HEK293T (cell line): Measurements from ENCODE around the gene SOX21.

ENCODE experiments used
- CTCF ChIA-PET: fragments of 350-600 bp; formaldehyde crosslinking; extraction: SDS; loops from one replicate; lab custom pipeline; 2021; ENCODE audit warnings: antibody characterized with exemption, inconsistent platforms; lab: Yijun Ruan, JAX
- POLR2A ChIA-PET: fragments of 350-600 bp; formaldehyde crosslinking; extraction: SDS; loops from one replicate; lab custom pipeline; 2020; ENCODE audit warnings: antibody characterized with exemption, inconsistent platforms; lab: Yijun Ruan, JAX
- DNase-seq: peaks from one replicate; pipeline ENCODE4 v3.0.0; 2012; ENCODE audit warnings: mixed read lengths; ENCODE audit errors: extremely low spot score
- ARNT ChIP-seq: fragments of 450-650 bp; IDR thresholded peaks from 2 replicates; pipeline ENCODE4 v1.6.1; 2017; ENCODE audit warnings: mild to moderate bottlenecking
- BHLHE40 ChIP-seq: fragments of 450-650 bp; IDR thresholded peaks from 2 replicates; pipeline ENCODE4 v1.6.1; 2016; ENCODE audit warnings: mild to moderate bottlenecking, moderate library complexity, borderline replicate concordance
- CTBP1 ChIP-seq: fragments of 450-650 bp; IDR thresholded peaks from 2 replicates; pipeline ENCODE4 v1.6.1; 2016; ENCODE audit warnings: borderline replicate concordance
- ELF4 ChIP-seq: fragments of 450-650 bp; IDR thresholded peaks from 2 replicates; pipeline ENCODE4 v1.6.1; 2017; ENCODE audit warnings: antibody characterized with exemption
- FOXA1 ChIP-seq: fragments of 450-650 bp; IDR thresholded peaks from 2 replicates; pipeline ENCODE4 v1.6.1; 2016; ENCODE audit warnings: mild to moderate bottlenecking
- FOXK2 ChIP-seq: fragments of 450-650 bp; IDR thresholded peaks from 2 replicates; pipeline ENCODE4 v1.6.1; 2016; ENCODE audit warnings: mild to moderate bottlenecking
- FOXM1 ChIP-seq: fragments of 450-650 bp; IDR thresholded peaks from 2 replicates; pipeline ENCODE4 v1.6.1; 2017; ENCODE audit warnings: mild to moderate bottlenecking, borderline replicate concordance
- HDGF ChIP-seq: fragments of 450-650 bp; IDR thresholded peaks from 2 replicates; pipeline ENCODE4 v1.6.1; 2017; ENCODE audit warnings: antibody characterized with exemption, borderline replicate concordance
- L3MBTL2 ChIP-seq: fragments of 450-650 bp; conservative IDR thresholded peaks from 2 replicates; pipeline ENCODE4 v1.6.1; 2016; ENCODE audit warnings: mild to moderate bottlenecking
- LEF1 ChIP-seq: fragments of 450-650 bp; IDR thresholded peaks from 2 replicates; pipeline ENCODE4 v1.6.1; 2017; ENCODE audit warnings: mild to moderate bottlenecking, borderline replicate concordance
- NFRKB ChIP-seq: fragments of 450-650 bp; IDR thresholded peaks from 2 replicates; pipeline ENCODE4 v1.6.1; 2016; ENCODE audit warnings: mild to moderate bottlenecking, moderate library complexity
- PKNOX1 ChIP-seq: fragments of 450-650 bp; IDR thresholded peaks from 2 replicates; pipeline ENCODE4 v1.6.1; 2016
- SP1 ChIP-seq: fragments of 450-650 bp; IDR thresholded peaks from 2 replicates; pipeline ENCODE4 v1.6.1; 2017
- SUZ12 ChIP-seq: fragments of 450-650 bp; IDR thresholded peaks from 2 replicates; pipeline ENCODE4 v1.6.1; 2016; ENCODE audit warnings: mild to moderate bottlenecking
- TARDBP ChIP-seq: fragments of 450-650 bp; IDR thresholded peaks from 2 replicates; pipeline ENCODE4 v1.6.1; 2016
- ZNF384 ChIP-seq: fragments of 450-650 bp; IDR thresholded peaks from 2 replicates; pipeline ENCODE4 v1.6.1; 2016

SOX21 gene

GRCh38 chr13:94674609-94675348 lies 37.6 kb downstream of the SOX21 start:
- TF ChIP-seq LEF1 (no peak), ZNF384 (no peak), BHLHE40 (no peak), FOXA1 (no peak), NFRKB (no peak), SP1 (no peak), FOXM1 (no peak), HDGF (no peak), TARDBP (no peak), FOXK2 (no peak), PKNOX1 (no peak), SUZ12 (no peak), L3MBTL2 (no peak), ARNT (no peak)
- DNase-seq: peak; percentile 92
- ChIA-PET POLR2A (no interaction called here), CTCF (interaction anchor here (0.6 to 4.0 kb wide), 16 partner anchors 9 to 280 kb away, joined by 3 to 31 read pairs (median 4); no protein-coding TSS in a partner anchor)

GRCh38 chr13:94673851-94674250 lies 38.5 kb downstream of the SOX21 start:
- ChIA-PET CTCF (interaction anchor here (0.6 to 4.0 kb wide), 5 partner anchors 13 to 24 kb away, joined by 3 to 31 read pairs (median 4); no protein-coding TSS in a partner anchor), POLR2A (no interaction called here)
- DNase-seq: no peak
- TF ChIP-seq PKNOX1 (no peak), BHLHE40 (no peak), SP1 (no peak), SUZ12 (no peak), NFRKB (no peak), TARDBP (no peak), LEF1 (no peak)

GRCh38 chr13:94672400-94672799 lies 39.9 kb downstream of the SOX21 start:
- ChIA-PET POLR2A (no interaction called here), CTCF (interaction anchor here (0.5 to 3.5 kb wide), 5 partner anchors 12 to 237 kb away, joined by 3 to 20 read pairs (median 3); no protein-coding TSS in a partner anchor)

GRCh38 chr13:94667190-94667589 lies 45.2 kb downstream of the SOX21 start:
- DNase-seq: no peak
- TF ChIP-seq ZNF384 (no peak), L3MBTL2 (no peak), CTBP1 (no peak), HDGF (no peak), FOXK2 (no peak), FOXA1 (no peak), LEF1 (no peak)
- ChIA-PET CTCF (no interaction called here), POLR2A (no interaction called here)

More at GRCh38 chr13:94672400-94672799, 39.9 kb downstream of the SOX21 start:
- DNase-seq: no peak
- TF ChIP-seq ARNT: no peak

- ChIA-PET POLR2A (no interaction called here), CTCF (interaction anchor here (1.9 kb wide), 1 partner anchor 9 kb away, joined by 14 read pairs; no protein-coding TSS in a partner anchor)
- DNase-seq: no peak
- TF ChIP-seq FOXA1: no peak
- no peak for TF ChIP-seq PKNOX1
- TF ChIP-seq NFRKB: no peak
- TF ChIP-seq ZNF384: no peak
These were observed 46.3 kb downstream of the SOX21 start for GRCh38 chr13:94666065-94666464.

- ChIA-PET CTCF (interaction anchor here (1.9 kb wide), 1 partner anchor 10 kb away, joined by 14 read pairs; no protein-coding TSS in a partner anchor), POLR2A (no interaction called here)
- DNase-seq: no peak
- TF ChIP-seq HDGF: no peak
- no peak for TF ChIP-seq SP1
- no peak for TF ChIP-seq BHLHE40
- no peak for TF ChIP-seq SUZ12
- TF ChIP-seq ELF4: no peak
- TF ChIP-seq LEF1: no peak
- TF ChIP-seq FOXM1: no peak
- no peak for TF ChIP-seq L3MBTL2
- TF ChIP-seq PKNOX1: no peak
- no peak for TF ChIP-seq CTBP1
- TF ChIP-seq NFRKB: no peak
- TF ChIP-seq ARNT: no peak
- TF ChIP-seq ZNF384: no peak
- no peak for TF ChIP-seq FOXA1
- TF ChIP-seq FOXK2: no peak
These were observed 47.5 kb downstream of the SOX21 start for GRCh38 chr13:94664889-94665288.
